Mesendoderm (in vitro differentiated cells): Measurements from ENCODE around the gene HOMER2.

Experiments
- DNase-seq: peaks from one replicate; pipeline ENCODE4 v3.0.0; 2013
- H2AK5ac ChIP-seq: 2 replicates; pipeline ENCODE4 v1.6.1; 2013; ENCODE audit warnings: low read length, inconsistent platforms
- H2BK120ac ChIP-seq: 2 replicates; pipeline ENCODE4 v1.6.1; 2013; ENCODE audit warnings: low read depth, mild to moderate bottlenecking, low read length, moderate library complexity, mixed read lengths
- H2BK15ac ChIP-seq: replicated peaks from 2 replicates; pipeline ENCODE4 v1.6.1; 2013; ENCODE audit warnings: low read depth, mild to moderate bottlenecking, moderate library complexity
- H2BK5ac ChIP-seq: 2 replicates; pipeline ENCODE4 v1.6.1; 2013; ENCODE audit warnings: low read length, inconsistent platforms
- H3K18ac ChIP-seq: 2 replicates; pipeline ENCODE4 v1.6.1; 2013; ENCODE audit warnings: mild to moderate bottlenecking, low read length, mixed read lengths
- H3K23ac ChIP-seq: one replicate; pipeline ENCODE4 v1.6.1; 2013; ENCODE audit warnings: low read length
- H3K27ac ChIP-seq: 2 replicates; pipeline ENCODE4 v1.5.1; 2013; ENCODE audit warnings: low read depth, mild to moderate bottlenecking, inconsistent platforms, low read length, moderate library complexity
- H3K27me3 ChIP-seq: 2 replicates; pipeline ENCODE4 v1.6.1; 2013; ENCODE audit warnings: low read length, control low read depth, mild to moderate bottlenecking, inconsistent platforms; ENCODE audit not compliant: insufficient read depth, poor library complexity
- H3K36me3 ChIP-seq: 2 replicates; pipeline ENCODE4 v1.6.1; 2013; ENCODE audit warnings: low read length, inconsistent platforms; ENCODE audit not compliant: control insufficient read depth, insufficient read depth
- H3K4ac ChIP-seq: one replicate; pipeline ENCODE4 v1.6.1; 2013; ENCODE audit warnings: low read depth, mild to moderate bottlenecking, low read length, moderate library complexity
- H3K4me1 ChIP-seq: 2 replicates; pipeline ENCODE4 v1.6.1; 2013; ENCODE audit warnings: low read depth, low read length, inconsistent platforms; ENCODE audit not compliant: control insufficient read depth
- H3K4me2 ChIP-seq: 2 replicates; pipeline ENCODE4 v1.6.1; 2013; ENCODE audit warnings: low read length
- H3K4me3 ChIP-seq: 2 replicates; pipeline ENCODE4 v1.5.1; 2013; ENCODE audit warnings: mild to moderate bottlenecking, low read length
- H3K56ac ChIP-seq: one replicate; pipeline ENCODE4 v1.6.1; 2013; ENCODE audit warnings: low read length
- H3K79me1 ChIP-seq: 2 replicates; pipeline ENCODE4 v1.6.1; 2013; ENCODE audit warnings: low read length, inconsistent platforms
- H3K79me2 ChIP-seq: 2 replicates; pipeline ENCODE4 v1.6.1; 2013; ENCODE audit warnings: mild to moderate bottlenecking, low read length; ENCODE audit not compliant: control insufficient read depth, insufficient read depth
- H3K9ac ChIP-seq: 2 replicates; pipeline ENCODE4 v1.6.1; 2013; ENCODE audit warnings: low read length, inconsistent platforms
- H4K5ac ChIP-seq: one replicate; pipeline ENCODE4 v1.6.1; 2013; ENCODE audit warnings: low read length
- H4K8ac ChIP-seq: one replicate; pipeline ENCODE4 v1.6.1; 2013; ENCODE audit warnings: low read depth, mild to moderate bottlenecking, control low read depth, low read length, moderate library complexity
- WGBS: extraction: QIAGEN DNeasy Blood & Tissue Kit; methylation state at CpG from one replicate; pipeline ENCODE4 v1.1.7; 2013; ENCODE audit warnings: low lambda C conversion rate, missing lambda C conversion rate; ENCODE audit not compliant: insufficient coverage; ENCODE audit errors: extremely low coverage; 5-methylcytosine and 5-hydroxymethylcytosine counted together

The HOMER2 gene

DNA sequence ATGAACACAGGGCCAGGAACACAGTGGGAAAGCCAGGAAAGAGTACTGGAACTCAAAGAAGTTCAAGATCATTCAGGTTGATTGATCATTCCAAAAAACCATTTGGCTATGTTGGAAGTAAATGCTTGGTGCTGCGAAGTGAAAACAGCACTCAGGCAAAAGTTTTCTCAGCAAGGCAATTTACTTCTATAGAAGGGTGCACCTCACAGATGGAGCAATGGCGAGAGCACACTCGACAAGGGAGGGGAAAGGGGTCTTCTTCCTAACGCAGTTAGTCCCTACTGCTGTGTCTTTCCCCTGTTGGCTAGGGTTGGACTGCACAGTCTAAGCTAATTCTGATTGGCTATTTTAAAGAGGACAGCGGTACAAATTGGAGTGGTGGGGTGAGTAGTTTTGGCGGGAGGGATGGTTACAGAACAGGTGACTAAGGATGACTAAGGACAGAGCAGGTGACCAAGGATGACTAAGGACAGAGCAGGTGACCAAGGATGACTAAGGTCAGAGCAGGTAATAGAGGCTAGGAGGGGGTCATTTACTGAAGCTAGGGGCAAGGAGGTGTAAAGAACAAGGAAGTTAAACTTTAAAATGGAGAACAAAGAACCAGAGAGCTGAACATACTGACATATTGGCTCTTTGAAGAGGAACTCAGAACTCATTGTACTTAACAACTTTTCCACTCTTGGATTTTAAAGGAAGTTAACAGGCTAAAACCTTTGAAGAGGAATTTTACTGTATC, 43.3 kb downstream of the HOMER2 start:
- Histone ChIP-seq H2AK5ac (no peak overlapping the region), H4K8ac (no peak overlapping the region), H3K9ac (no peak overlapping the region), H4K5ac (no peak overlapping the region), H3K23ac (no peak overlapping the region), H3K56ac (no peak overlapping the region), H3K27ac (no peak overlapping the region), H3K79me1 (no peaks in the 10 kb centered on the region), H2BK15ac (no peak overlapping the region), H3K18ac (no peak overlapping the region), H3K4me2 (no peak overlapping the region), H3K4ac (no peak overlapping the region), H3K4me1 (peaks cover 3% of the 10 kb centered on the region), H3K79me2 (no peaks in the 10 kb centered on the region), H2BK120ac (no peak overlapping the region), H2BK5ac (no peak overlapping the region), H3K4me3 (no peak overlapping the region), H3K36me3 (no peaks in the 10 kb centered on the region), H3K27me3 (no peaks in the 10 kb centered on the region)
- no peak for DNase-seq
- whole genome bisulfite sequencing, result no CpG with 5 or more reads among the region's 6 CpGs

DNA sequence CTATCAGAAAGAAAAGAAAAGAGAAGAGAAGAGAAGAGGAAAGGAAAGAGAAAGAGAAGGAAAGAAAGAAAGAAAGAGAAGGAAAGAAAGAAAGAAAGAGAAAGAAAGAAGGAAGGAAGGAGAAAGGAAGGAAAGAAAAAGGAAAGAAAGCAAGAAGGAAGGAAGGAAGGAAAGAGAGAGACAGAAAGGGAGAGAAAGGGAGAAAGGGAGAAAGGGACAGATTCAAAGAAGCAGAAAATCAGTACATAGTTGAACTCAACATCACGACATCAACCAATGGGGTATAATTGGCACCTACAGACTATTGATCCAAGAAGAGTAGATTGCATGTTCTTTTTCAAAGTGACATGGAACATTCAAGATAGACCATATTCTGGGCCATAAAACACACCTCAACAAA, 45.2 kb downstream of the HOMER2 start:
- no peak overlapping the region for H2BK15ac ChIP-seq
- no peak overlapping the region for H2BK120ac ChIP-seq
- no peak overlapping the region for H3K27ac ChIP-seq
- H3K4me3 ChIP-seq, result no peak overlapping the region
- no peak overlapping the region for H2AK5ac ChIP-seq
- no peaks in the 10 kb centered on the region for H3K27me3 ChIP-seq
- DNase-seq, result no peak
- no peaks in the 10 kb centered on the region for H3K79me2 ChIP-seq
- H3K18ac ChIP-seq, result no peak overlapping the region
- peaks cover 3% of the 10 kb centered on the region for H3K4me1 ChIP-seq
- H2BK5ac ChIP-seq, result no peak overlapping the region
- no peak overlapping the region for H3K23ac ChIP-seq
- no peak overlapping the region for H3K4me2 ChIP-seq
- no peak overlapping the region for H4K8ac ChIP-seq
- no peak overlapping the region for H3K56ac ChIP-seq
- H3K79me1 ChIP-seq, result no peaks in the 10 kb centered on the region
- no peak overlapping the region for H3K4ac ChIP-seq
- H3K36me3 ChIP-seq, result no peaks in the 10 kb centered on the region
- no CpG with 5 or more reads among the region's 1 CpG for WGBS
- no peak overlapping the region for H3K9ac ChIP-seq
- H4K5ac ChIP-seq, result no peak overlapping the region

DNA sequence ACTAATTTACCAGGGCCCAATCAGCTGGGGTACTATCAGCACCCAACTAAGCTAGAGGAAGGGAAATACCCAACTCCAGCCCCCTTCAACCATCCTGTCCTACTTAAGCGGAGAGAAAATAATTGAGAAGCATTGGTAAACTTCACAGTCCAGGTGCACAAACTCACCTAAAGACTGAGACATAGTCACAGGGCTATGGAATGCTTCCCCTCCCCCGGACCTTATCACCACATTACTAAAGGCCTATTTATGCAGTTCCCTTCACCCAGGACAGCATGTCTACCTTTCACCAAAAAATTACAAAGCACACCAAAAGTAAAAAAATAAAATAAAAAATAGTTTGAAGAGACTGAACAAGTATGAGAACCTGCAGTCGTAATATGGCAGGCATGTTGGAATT, 47.9 kb downstream of the HOMER2 start:
- no CpG with 5 or more reads among the region's 3 CpGs for WGBS
- H2BK120ac ChIP-seq, result no peak overlapping the region
- DNase-seq, result no peak

DNA sequence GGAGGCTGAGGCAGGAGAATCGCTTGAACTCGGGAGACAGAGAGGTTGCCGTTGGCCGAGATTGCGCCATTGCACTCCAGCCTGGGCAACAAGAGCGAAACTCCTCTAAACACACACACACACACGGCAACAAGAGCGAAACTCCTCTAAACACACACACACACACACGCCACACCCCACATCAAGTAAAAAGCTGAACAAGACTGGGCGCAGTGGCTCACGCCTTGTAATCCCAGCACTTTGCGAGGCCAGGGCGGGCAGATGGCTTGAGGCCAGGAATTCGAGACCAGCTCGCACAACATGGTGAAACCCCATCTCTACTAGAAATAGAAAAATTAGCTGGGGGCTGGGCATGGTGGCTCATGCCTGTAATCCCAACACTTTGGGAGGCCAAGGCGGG, 49.0 kb downstream of the HOMER2 start:
- Histone ChIP-seq H3K36me3 (no peaks in the 10 kb centered on the region), H3K4ac (no peak overlapping the region), H4K5ac (no peak overlapping the region), H3K4me3 (no peak overlapping the region), H3K27me3 (no peaks in the 10 kb centered on the region), H3K18ac (no peak overlapping the region), H3K56ac (no peak overlapping the region), H3K79me1 (no peaks in the 10 kb centered on the region), H3K79me2 (no peaks in the 10 kb centered on the region), H3K4me1 (no peaks in the 10 kb centered on the region), H3K23ac (no peak overlapping the region), H3K27ac (no peak overlapping the region), H4K8ac (no peak overlapping the region), H2BK120ac (no peak overlapping the region), H2BK15ac (no peak overlapping the region), H2BK5ac (no peak overlapping the region), H3K4me2 (no peak overlapping the region), H3K9ac (no peak overlapping the region), H2AK5ac (no peak overlapping the region)
- no peak for DNase-seq
- no CpG with 5 or more reads among the region's 16 CpGs for WGBS

More for the DNA sequence above, 47.9 kb downstream of the HOMER2 start:
- Histone ChIP-seq H4K5ac (no peak overlapping the region), H2AK5ac (no peak overlapping the region), H2BK15ac (no peak overlapping the region), H3K36me3 (no peaks in the 10 kb centered on the region), H3K9ac (no peak overlapping the region), H3K4me1 (no peaks in the 10 kb centered on the region), H3K4me2 (no peak overlapping the region), H3K18ac (peak overlapping the region; percentile 43), H3K56ac (no peak overlapping the region), H3K4me3 (no peak overlapping the region), H3K79me2 (no peaks in the 10 kb centered on the region), H3K4ac (no peak overlapping the region), H3K27ac (no peak overlapping the region), H3K27me3 (no peaks in the 10 kb centered on the region), H3K23ac (no peak overlapping the region), H3K79me1 (no peaks in the 10 kb centered on the region), H4K8ac (no peak overlapping the region), H2BK5ac (no peak overlapping the region)

DNA sequence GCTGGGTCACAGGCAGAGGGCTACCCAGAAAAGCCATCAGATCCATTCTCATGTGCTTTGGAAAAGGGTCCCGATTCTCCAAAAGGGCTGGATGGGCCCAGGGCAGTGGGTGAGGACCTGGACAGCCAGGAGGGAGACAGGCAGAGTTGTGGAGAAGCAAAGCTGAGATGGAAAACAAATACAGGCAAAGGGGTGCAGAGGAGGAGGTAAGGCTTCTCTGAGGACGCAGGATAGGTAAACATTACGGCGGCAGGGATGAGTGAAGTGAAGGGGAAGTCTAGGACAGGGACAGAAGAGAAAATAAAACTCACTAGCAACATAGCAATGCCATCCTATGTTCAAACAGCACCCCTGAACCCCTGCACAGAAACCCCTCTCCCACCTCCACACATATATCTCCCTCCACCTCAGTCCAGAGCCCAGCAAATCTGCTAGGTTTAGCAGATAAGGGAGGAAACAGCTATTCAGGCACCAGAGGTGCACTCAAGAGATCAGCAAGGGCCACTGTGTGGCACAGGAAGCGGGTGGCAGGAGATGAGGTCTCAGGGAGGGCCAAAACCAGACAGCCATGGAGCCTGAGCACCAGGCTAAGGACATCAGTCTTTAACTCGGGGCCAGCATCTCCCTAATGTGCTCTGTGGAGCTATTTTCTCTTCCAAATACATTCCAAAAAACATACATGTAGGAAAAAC, 51.3 kb downstream of the HOMER2 start:
- H3K23ac ChIP-seq, result peak overlapping the region; percentile 24
- H3K4me1 ChIP-seq, result no peaks in the 10 kb centered on the region
- no peak for DNase-seq
- H3K27ac ChIP-seq, result no peak overlapping the region
- no peak overlapping the region for H2BK120ac ChIP-seq
- H3K79me1 ChIP-seq, result no peaks in the 10 kb centered on the region
- H3K79me2 ChIP-seq, result no peaks in the 10 kb centered on the region
- no peaks in the 10 kb centered on the region for H3K36me3 ChIP-seq
- H2BK15ac ChIP-seq, result no peak overlapping the region
- H3K27me3 ChIP-seq, result no peaks in the 10 kb centered on the region
- H2AK5ac ChIP-seq, result no peak overlapping the region
- H2BK5ac ChIP-seq, result no peak overlapping the region
- no peak overlapping the region for H3K4me3 ChIP-seq
- no CpG with 5 or more reads among the region's 6 CpGs for WGBS
- no peak overlapping the region for H4K5ac ChIP-seq
- no peak overlapping the region for H3K9ac ChIP-seq
- H4K8ac ChIP-seq, result no peak overlapping the region
- no peak overlapping the region for H3K4me2 ChIP-seq
- peak overlapping the region; percentile 25 for H3K56ac ChIP-seq
- no peak overlapping the region for H3K18ac ChIP-seq
- no peak overlapping the region for H3K4ac ChIP-seq
